Prostate gland (tissue), 2 donors: ENCODE measurements around the gene U2AF2.

ENCODE experiments used
- CTCF ChIP-seq, 4 experiments: fragments of 200-600 bp in 2 of 4; fragments of 450-650 bp in 2 of 4; sonication (generic) in 2 of 4; IDR thresholded peaks; 1 replicate in 3 of 4; 2 replicates in 1 of 4; pipeline ENCODE4 v1.5.1; 2016 to 2019; ENCODE audit warnings: antibody characterized with exemption in 4 of 4, mild to moderate bottlenecking in 2 of 4, moderate library complexity in 2 of 4
- POLR2A ChIP-seq: fragments of 450-650 bp; IDR thresholded peaks from one replicate; pipeline ENCODE4 v1.6.1; 2016; ENCODE audit warnings: antibody characterized with exemption, mild to moderate bottlenecking
- POLR2AphosphoS5 ChIP-seq: sonication (generic); formaldehyde crosslinking; IDR thresholded peaks from one replicate; pipeline ENCODE4 v1.6.1; 2017; ENCODE audit warnings: antibody characterized with exemption

DNA sequence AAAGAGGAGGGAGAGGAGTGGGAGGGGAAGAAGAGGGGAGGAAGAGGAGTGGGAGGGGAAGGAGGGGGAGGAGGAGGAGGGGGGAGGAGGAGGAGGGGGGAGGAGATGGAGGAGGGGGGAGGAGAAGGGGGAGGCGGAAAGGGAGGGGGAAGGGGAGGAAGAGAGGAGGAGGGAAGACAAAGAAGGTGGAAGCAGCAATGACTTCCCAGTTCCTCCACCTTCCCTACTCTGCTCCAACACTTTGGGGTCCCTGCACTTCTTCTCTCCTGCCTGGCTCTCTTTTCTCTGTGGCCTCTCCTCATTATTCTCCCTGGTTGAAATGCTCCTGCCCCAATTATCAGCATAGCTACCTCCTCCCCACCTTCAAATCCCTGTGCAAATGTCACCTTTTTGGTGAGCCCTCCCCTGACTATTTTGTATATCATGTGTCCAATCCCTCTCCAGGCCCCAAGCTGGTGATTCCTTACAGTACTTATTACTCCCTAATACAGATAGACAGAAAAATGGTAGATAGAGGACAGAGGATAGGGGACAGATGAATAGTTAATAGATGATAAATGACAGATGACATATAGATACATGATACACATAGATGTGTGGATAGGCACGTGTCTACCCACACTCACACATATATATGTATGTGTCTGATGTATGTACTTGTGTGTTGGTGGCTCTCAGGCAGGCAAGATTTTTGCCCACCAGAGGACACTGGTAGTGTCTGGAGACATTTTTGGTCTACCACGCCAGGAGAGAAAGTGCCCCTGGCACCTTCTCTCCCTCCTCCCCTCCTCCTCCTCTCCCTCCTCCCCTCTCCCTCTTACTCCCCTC is 58.2 kb downstream of the U2AF2 start:
- TF ChIP-seq CTCF (IDR thresholded peaks at IDR 0.05) (no peak), POLR2A (no peak), POLR2AphosphoS5 (no peak)
